MM.1S (cell line): ENCODE data around the gene UBP1.
"Not testable (repeated sequence)": the region's sequence is repeated elsewhere in the genome, so short reads cannot be mapped to it uniquely, and the experiment has no call there.

Experiments used
- CTCF ChIP-seq: fragments of 300-600 bp; sonication (generic); IDR thresholded peaks from 2 replicates; pipeline ENCODE4 v1.5.1; 2016; ENCODE audit warnings: antibody characterized with exemption, low read length, mixed read lengths
- EZH2 ChIP-seq: fragments of 300-600 bp; sonication (generic); optimal IDR thresholded peaks from 2 replicates; pipeline ENCODE3; 2017; ENCODE audit warnings: low read depth, mild to moderate bottlenecking, antibody characterized with exemption, low read length, mixed read lengths
- EZH2phosphoT487 ChIP-seq: fragments of 300-600 bp; sonication (generic); IDR thresholded peaks from 2 replicates; pipeline ENCODE4 v1.6.1; 2018; ENCODE audit warnings: antibody characterized with exemption, low read length

DNA sequence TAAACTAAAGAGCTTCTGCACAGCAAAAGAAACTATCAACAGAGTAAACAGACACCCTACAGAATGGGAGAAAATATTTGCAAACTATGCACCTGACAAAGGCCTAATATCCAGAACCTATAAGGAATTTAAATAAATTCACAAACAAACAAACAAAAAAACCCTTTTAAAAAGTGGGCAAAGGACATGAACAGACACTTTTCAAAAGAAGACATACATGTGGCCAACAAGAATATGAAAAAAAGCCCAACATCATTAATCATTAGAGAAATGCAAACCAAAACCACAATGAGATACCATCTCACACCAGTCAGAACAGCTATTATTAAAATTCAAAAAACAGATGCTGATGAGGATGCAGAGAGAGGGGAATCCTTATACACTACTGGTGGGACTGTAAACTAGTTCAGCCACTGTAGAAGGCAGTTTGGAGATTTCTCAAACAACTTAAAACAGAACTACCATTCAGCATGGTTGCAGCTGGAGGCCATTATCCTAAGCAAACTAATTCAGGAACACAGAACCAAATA is 101.2 kb downstream of the UBP1 start:
- TF ChIP-seq EZH2, CTCF, EZH2phosphoT487: not testable (repeated sequence)
